WTC11 (cell line): ENCODE measurements around the gene SBNO2. TPM values are rescaled to one million over a fixed set of nuclear protein-coding genes. Genes with fewer than 3 reads are reported as not detected.

ENCODE experiments used
- AFF4 ChIP-seq: sonication (generic); formaldehyde crosslinking; IDR thresholded peaks from 2 replicates; pipeline ENCODE4 v1.8.1; 2023; ENCODE audit warnings: mild to moderate bottlenecking, missing genetic modification reagents, borderline replicate concordance
- ARID4B ChIP-seq: sonication (generic); formaldehyde crosslinking; IDR thresholded peaks from 2 replicates; pipeline ENCODE4 v1.8.0; 2023; ENCODE audit warnings: missing genetic modification reagents, mild to moderate bottlenecking, borderline replicate concordance
- ATF6 ChIP-seq: sonication (generic); formaldehyde crosslinking; IDR thresholded peaks from 2 replicates; pipeline ENCODE4 v1.8.1; 2023; ENCODE audit warnings: mild to moderate bottlenecking, missing genetic modification reagents
- ERG ChIP-seq: fragments of 250-450 bp; sonication (Bioruptor Pico); IDR thresholded peaks from 2 replicates; pipeline ENCODE4 v1.8.0; 2021; ENCODE audit warnings: mild to moderate bottlenecking
- NR3C1 ChIP-seq: sonication (generic); formaldehyde crosslinking; conservative IDR thresholded peaks from 2 replicates; pipeline ENCODE4 v1.8.1; 2023; ENCODE audit warnings: low read depth, mild to moderate bottlenecking, missing genetic modification reagents
- PRDM15 ChIP-seq: sonication (generic); formaldehyde crosslinking; IDR thresholded peaks from 2 replicates; pipeline ENCODE4 v1.8.0; 2022; ENCODE audit warnings: missing genetic modification reagents
- PRRX2 ChIP-seq: fragments of 250-450 bp; sonication (Bioruptor Pico); IDR thresholded peaks from 2 replicates; pipeline ENCODE4 v1.8.0; 2021; ENCODE audit warnings: mild to moderate bottlenecking
- USF1 ChIP-seq: sonication (generic); formaldehyde crosslinking; IDR thresholded peaks from 2 replicates; pipeline ENCODE4 v1.8.0; 2022; ENCODE audit warnings: mild to moderate bottlenecking, missing genetic modification reagents
- ZBTB21 ChIP-seq: sonication (generic); formaldehyde crosslinking; IDR thresholded peaks from 2 replicates; pipeline ENCODE4 v1.8.1; 2023; ENCODE audit warnings: mild to moderate bottlenecking, missing genetic modification reagents, borderline replicate concordance
- ZNF138 ChIP-seq: sonication (generic); formaldehyde crosslinking; conservative IDR thresholded peaks from 2 replicates; pipeline ENCODE4 v1.8.1; 2022; ENCODE audit warnings: mild to moderate bottlenecking, moderate library complexity, missing genetic modification reagents
- ZNF532 ChIP-seq: fragments of 250-450 bp; sonication (Bioruptor Pico); IDR thresholded peaks from 2 replicates; pipeline ENCODE4 v1.9.0; 2021; ENCODE audit warnings: mild to moderate bottlenecking, borderline replicate concordance
- total RNA-seq: library from RNA; stranded (reverse); gene quantifications from 3 replicates; pipeline ENCODE4 v1.2.3, GENCODE V29; 2021

Gene SBNO2
- total RNA-seq, 1 experiment from 2014 or later = 57.3 TPM

GRCh38 chr19:1206864-1207450 is 32.9 kb upstream of the SBNO2 start (continued):
- TF ChIP-seq ERG (CRISPR knock-in tag) (no peak), ZNF138 (CRISPR knock-in tag) (no peak), USF1 (no peak), ARID4B (no peak), PRRX2 (CRISPR knock-in tag) (no peak), AFF4 (no peak), ZBTB21 (CRISPR knock-in tag) (no peak), PRDM15 (no peak), ATF6 (CRISPR knock-in tag) (no peak), ZNF532 (CRISPR knock-in tag) (no peak), NR3C1 (CRISPR knock-in tag) (no peak)
